Measurements from ENCODE around the gene PDSS1. TPM values are rescaled to one million over a fixed set of nuclear protein-coding genes. Genes with fewer than 3 reads are reported as not detected.

The PDSS1 gene
- total RNA-seq, 1 donor: 1.8 TPM

GRCh38 chr10:26746061-26746460 lies 48.6 kb downstream of the PDSS1 start:
- H3K4me2 ChIP-seq (ENCODE audit: insufficient read depth, low read length): no peak overlapping the region
- no peak overlapping the region for H2AFZ ChIP-seq (ENCODE audit: low read length)
- no peaks in the 10 kb centered on the region for H3K27me3 ChIP-seq (ENCODE audit: insufficient read depth, low read length)
- H3K36me3 ChIP-seq (ENCODE audit: insufficient read depth, low read length): peaks cover 35% of the 10 kb centered on the region
- H4K20me1 ChIP-seq (ENCODE audit: insufficient read depth, low read length): no peaks in the 10 kb centered on the region
- no peak for DNase-seq (ENCODE audit: insufficient read length, low spot score, missing footprints)
- no peak for TF ChIP-seq CTCF (IDR thresholded peaks at IDR 0.05; ENCODE audit: extremely low read depth, low read depth, low read length)
- no peak overlapping the region for H3K27ac ChIP-seq (ENCODE audit: low read depth, low read length)
- no peak overlapping the region for H3K4me3 ChIP-seq (ENCODE audit: insufficient read depth, low read length)
- H3K79me2 ChIP-seq (ENCODE audit: insufficient read depth, low read length): no peaks in the 10 kb centered on the region
- no peaks in the 10 kb centered on the region for H3K9me3 ChIP-seq (ENCODE audit: low read depth, low read length)
- no peaks in the 10 kb centered on the region for H3K4me1 ChIP-seq (ENCODE audit: insufficient read depth, low read length)

- H3K4me2 ChIP-seq (ENCODE audit: insufficient read depth, low read length): no peak overlapping the region
- no peaks in the 10 kb centered on the region for H4K20me1 ChIP-seq (ENCODE audit: insufficient read depth, low read length)
- H3K27ac ChIP-seq (ENCODE audit: low read depth, low read length): no peak overlapping the region
- no peaks in the 10 kb centered on the region for H3K9me3 ChIP-seq (ENCODE audit: low read depth, low read length)
- no peak for TF ChIP-seq CTCF (IDR thresholded peaks at IDR 0.05; ENCODE audit: extremely low read depth, low read depth, low read length)
- H2AFZ ChIP-seq (ENCODE audit: low read length): no peak overlapping the region
- no peak for DNase-seq (ENCODE audit: insufficient read length, low spot score, missing footprints)
- peaks cover 12% of the 10 kb centered on the region for H3K36me3 ChIP-seq (ENCODE audit: insufficient read depth, low read length)
- no peak overlapping the region for H3K4me3 ChIP-seq (ENCODE audit: insufficient read depth, low read length)
- H3K4me1 ChIP-seq (ENCODE audit: insufficient read depth, low read length): no peaks in the 10 kb centered on the region
- no peaks in the 10 kb centered on the region for H3K27me3 ChIP-seq (ENCODE audit: insufficient read depth, low read length)
- no peaks in the 10 kb centered on the region for H3K79me2 ChIP-seq (ENCODE audit: insufficient read depth, low read length)
Measured at GRCh38 chr10:26755443-26755903, 58.0 kb downstream of the PDSS1 start.

GRCh38 chr10:26759008-26759407 lies 61.5 kb downstream of the PDSS1 start:
- Histone ChIP-seq H4K20me1 (ENCODE audit: insufficient read depth, low read length) (no peaks in the 10 kb centered on the region), H3K27ac (ENCODE audit: low read depth, low read length) (no peak overlapping the region), H3K27me3 (ENCODE audit: insufficient read depth, low read length) (no peaks in the 10 kb centered on the region), H2AFZ (ENCODE audit: low read length) (no peak overlapping the region), H3K4me2 (ENCODE audit: insufficient read depth, low read length) (no peak overlapping the region), H3K4me3 (ENCODE audit: insufficient read depth, low read length) (no peak overlapping the region), H3K4me1 (ENCODE audit: insufficient read depth, low read length) (no peaks in the 10 kb centered on the region), H3K36me3 (ENCODE audit: insufficient read depth, low read length) (peaks cover 7% of the 10 kb centered on the region), H3K9me3 (ENCODE audit: low read depth, low read length) (no peaks in the 10 kb centered on the region), H3K79me2 (ENCODE audit: insufficient read depth, low read length) (no peaks in the 10 kb centered on the region)
- no peak for DNase-seq (ENCODE audit: insufficient read length, low spot score, missing footprints)
- no peak for TF ChIP-seq CTCF (IDR thresholded peaks at IDR 0.05; ENCODE audit: extremely low read depth, low read depth, low read length)

- Histone ChIP-seq H2AFZ (ENCODE audit: low read length) (no peak overlapping the region), H3K4me3 (ENCODE audit: insufficient read depth, low read length) (no peak overlapping the region), H3K4me2 (ENCODE audit: insufficient read depth, low read length) (no peak overlapping the region), H3K9me3 (ENCODE audit: low read depth, low read length) (no peaks in the 10 kb centered on the region), H3K79me2 (ENCODE audit: insufficient read depth, low read length) (peaks cover 11% of the 10 kb centered on the region), H3K36me3 (ENCODE audit: insufficient read depth, low read length) (peaks cover 6% of the 10 kb centered on the region), H4K20me1 (ENCODE audit: insufficient read depth, low read length) (no peaks in the 10 kb centered on the region), H3K4me1 (ENCODE audit: insufficient read depth, low read length) (no peaks in the 10 kb centered on the region), H3K27ac (ENCODE audit: low read depth, low read length) (no peak overlapping the region), H3K27me3 (ENCODE audit: insufficient read depth, low read length) (no peaks in the 10 kb centered on the region)
- no peak for DNase-seq (ENCODE audit: insufficient read length, low spot score, missing footprints)
- TF ChIP-seq CTCF (IDR thresholded peaks at IDR 0.05; ENCODE audit: extremely low read depth, low read depth, low read length): no peak
Measured at GRCh38 chr10:26765549-26765948, 68.0 kb downstream of the PDSS1 start.

Measured in osteoblast (primary cell).